Endometrium (tissue), 2 donors: ENCODE results near the gene DDX51.
"Not testable (repeated sequence)": the region's sequence is repeated elsewhere in the genome, so short reads cannot be mapped to it uniquely, and the experiment has no call there.

ENCODE experiments used
- FAIRE-seq: peaks from 2 replicates; lab custom pipeline; 2012; peaks lifted over from hg19 to GRCh38; lab: Jason Lieb, UNC
- donor health status: control.
- donor health status: control.

DDX51 gene

DNA sequence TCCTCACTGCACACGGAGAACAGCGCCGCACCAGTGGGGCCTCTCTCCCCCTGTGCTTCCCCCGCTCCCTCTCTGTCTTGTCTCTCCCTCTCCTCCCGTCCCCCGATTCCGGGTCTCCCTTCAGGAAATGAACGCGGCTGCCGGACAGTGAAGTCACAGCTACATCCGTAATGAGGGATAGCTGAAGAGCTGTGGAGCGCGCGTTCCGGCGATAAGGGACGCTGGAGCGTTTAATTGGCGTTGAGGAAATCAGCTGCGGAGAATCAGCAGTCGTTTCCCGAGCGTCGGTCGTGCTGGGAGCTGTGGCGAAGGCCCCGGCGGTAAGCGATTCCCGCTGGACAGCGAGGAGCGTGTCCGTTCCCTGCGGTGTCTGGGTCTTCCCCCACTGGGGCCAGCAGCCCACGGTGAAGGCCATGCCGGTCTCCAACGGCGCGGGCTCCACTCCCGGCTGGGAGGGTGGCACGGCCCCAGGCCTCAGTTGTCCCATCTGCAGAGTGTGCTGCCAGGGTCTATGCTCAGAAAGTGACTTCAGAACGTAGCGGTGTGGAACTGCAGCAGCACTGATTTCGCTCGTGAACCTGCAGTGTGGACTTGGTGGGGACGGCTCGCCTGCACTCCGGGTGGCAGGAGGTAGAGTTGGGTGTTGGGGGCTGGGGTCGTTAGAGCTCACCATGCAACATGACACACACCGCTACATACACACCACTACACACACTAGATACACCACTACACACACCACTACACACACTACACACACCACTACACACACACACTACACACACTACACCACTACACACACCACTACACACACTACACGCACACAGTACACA, 11.0 kb upstream of the DDX51 start:
- FAIRE-seq, result no peak

DNA sequence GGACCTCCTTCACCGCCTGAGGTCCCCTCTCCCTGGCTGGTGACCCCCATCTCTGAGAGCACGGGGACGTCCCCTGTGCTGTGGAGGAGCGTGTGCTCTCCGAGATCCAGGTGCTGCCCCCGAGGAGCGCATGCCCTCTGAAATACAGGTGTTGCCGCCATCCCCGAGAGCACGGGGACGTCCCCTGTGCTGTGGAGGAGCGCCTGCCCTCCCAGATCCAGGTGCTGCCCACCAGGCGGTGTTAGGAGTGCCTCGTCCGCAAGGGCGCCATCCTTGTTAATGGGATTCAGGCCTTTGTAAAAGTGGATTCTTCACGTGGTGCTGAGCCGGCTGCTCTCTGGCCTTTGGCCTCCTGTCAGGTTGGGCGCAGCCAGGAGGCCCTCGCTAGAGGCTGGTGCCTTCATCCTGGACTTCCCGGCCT, 10.2 kb upstream of the DDX51 start:
- FAIRE-seq, result no peak

DNA sequence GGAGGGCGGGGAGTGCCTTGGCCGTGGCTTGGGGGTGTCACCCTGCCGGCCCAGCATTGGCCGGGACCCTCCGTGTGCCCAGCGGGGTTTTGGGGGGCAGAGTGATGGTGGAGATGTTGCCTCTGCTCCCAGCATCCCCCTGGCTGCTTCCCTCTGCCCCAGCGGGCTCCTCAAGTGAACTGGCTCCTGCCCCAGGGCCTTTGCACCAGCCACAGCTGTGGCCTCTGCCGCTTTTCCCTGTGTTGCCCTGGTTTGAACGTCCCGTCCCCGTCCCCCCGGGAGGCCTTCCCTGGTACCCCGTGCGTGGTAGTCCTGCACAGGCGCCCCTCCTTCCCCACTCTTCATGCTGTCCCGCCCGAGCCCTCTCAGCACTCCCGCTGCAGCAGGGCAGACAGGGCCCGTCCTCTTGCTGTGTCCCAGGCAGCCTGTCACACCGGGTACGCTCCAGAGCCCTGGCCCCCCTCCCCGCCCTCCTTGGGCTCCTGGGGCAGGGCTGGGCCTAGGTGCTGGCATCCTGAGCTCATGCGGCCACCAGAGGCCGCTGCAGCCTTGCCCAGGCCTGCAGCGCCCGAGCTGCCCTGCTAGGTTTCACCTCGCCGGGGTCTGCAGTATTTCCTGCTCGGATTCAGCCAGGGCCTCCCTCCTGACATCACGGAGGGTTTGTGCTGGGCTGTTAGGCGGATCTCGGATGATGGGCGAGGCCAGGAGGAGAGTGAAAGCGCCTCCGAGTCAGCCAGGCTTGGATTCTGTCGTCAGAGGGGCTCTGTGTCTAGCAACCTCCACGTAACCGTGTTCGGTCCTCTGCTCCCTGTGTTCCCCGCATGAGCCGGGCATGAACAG, 9.6 kb upstream of the DDX51 start:
- FAIRE-seq, result no peak

DNA sequence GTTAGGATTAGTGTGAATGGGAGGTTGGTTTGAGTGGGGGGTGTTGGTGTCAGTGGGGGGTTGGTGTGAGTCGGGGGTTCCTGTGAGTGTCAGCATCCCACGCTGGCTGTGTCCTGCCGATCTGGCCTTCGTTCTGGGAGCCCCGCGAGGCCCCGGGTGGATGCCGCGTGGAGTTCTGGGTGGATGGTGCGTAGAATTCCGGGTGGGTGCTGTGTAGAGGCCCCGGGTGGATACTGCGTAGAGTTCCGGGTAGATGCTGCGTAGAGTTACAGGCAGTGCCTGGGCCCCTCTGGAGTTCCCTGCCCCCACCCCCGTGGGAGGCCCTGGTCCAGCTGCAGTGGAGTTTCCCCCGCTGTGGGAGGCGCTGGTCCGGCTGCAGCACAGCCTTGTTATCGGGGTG, 8.8 kb upstream of the DDX51 start:
- FAIRE-seq, result no peak

DNA sequence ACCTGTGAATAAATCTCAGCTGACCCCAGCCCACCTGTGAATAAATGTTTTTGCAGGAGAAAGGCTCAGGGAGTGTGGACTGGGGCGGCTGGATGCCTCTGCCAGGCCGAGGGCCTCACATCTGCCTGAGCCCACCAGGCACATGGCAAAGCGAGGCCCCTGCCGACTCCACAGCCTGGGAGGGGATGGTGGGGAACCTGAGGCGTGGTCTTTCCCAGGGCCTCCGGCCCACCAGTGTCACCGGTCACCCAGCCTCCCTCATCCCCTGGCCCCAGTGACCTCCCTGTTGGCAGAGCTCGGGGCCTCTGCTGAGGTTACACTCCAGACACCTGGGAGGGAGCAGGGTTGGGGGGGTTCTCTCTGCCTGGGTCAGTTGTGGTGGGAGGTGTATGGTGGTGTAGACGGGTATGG, 8.3 kb upstream of the DDX51 start:
- no peak for FAIRE-seq

DNA sequence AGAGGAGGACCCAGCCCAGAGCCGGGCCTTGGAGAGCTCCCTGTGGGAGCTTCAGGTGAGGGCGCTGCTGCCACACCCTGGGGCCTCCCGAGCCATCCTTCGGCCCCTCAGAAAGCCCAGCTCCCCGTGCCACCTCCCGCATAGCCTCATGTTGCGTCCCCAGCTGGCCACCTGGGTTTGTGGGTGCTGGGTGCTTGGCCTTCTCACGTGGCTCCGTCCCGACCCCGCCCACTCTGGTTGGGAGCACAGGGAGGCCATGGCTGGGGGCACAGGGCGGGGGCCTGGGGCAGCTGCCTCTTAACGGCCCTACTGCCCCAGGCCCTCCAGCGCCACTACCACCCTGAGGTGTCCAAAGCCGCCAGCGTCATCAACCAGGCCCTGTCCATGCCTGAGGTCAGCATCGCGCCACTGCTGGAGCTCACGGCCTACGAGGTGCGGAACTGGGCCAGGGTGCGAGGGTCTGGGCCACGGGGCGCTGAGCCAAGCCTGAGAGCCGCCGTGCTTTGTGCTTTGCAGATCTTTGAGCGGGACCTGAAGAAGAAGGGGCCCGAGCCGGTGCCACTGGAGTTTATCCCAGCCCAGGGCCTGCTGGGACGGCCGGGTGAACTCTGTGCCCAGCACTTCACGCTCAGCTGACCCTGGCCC, 7.8 kb upstream of the DDX51 start:
- FAIRE-seq, result no peak

DNA sequence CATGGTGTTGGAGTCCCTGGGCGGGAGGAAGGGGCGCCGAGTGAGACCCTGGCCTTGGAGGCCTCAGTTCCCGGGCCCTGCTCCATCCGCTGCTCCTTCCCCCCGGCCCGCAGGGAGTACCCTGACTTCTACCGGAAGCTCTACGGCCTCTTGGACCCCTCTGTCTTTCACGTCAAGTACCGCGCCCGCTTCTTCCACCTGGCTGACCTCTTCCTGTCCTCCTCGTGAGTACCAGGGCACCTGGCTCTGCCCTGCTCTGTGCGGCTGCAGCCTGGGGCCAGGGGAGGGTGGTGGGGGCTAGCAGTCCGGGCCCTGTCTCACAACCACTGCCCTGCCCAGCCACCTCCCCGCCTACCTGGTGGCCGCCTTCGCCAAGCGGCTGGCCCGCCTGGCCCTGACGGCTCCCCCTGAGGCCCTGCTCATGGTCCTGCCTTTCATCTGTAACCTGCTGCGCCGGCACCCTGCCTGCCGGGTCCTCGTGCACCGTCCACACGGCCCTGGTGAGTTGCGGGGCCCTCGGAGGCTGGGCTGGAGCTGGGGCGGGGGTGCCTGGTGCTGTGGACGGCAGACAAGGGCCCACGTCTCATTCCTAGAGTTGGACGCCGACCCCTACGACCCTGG, 7.1 kb upstream of the DDX51 start:
- FAIRE-seq, result no peak

DNA sequence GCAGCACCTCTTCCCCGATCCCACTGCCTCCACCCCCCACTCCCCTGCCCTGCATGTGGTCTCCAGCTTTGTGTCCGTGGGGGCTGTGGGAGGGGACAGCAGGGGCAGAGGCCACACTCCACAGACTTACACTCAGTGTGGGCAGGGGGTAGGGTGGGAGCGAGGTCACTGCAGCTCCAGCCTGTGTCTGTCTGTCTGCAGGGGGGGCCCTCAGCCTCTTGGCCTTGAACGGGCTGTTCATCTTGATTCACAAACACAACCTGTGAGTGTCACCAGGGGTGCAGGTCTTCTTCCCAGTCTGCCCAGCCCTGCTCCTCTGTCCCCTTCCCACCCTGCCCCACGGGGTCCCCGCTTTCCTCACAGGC, 6.6 kb upstream of the DDX51 start:
- no peak for FAIRE-seq

DNA sequence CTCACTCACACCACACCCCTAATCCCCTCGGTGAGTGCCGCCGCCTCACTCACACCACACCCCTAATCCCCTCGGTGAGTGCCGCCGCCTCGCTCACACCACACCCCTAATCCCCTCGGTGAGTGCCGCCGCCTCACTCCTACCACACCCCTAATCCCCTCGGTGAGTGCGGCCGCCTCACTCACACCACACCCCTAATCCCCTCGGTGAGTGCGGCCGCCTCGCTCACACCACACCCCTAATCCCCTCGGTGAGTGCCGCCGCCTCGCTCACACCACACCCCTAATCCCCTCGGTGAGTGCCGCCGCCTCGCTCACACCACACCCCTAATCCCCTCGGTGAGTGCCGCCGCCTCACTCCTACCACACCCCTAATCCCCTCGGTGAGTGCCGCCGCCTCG, 5.4 kb upstream of the DDX51 start:
- not testable (repeated sequence) for FAIRE-seq

DNA sequence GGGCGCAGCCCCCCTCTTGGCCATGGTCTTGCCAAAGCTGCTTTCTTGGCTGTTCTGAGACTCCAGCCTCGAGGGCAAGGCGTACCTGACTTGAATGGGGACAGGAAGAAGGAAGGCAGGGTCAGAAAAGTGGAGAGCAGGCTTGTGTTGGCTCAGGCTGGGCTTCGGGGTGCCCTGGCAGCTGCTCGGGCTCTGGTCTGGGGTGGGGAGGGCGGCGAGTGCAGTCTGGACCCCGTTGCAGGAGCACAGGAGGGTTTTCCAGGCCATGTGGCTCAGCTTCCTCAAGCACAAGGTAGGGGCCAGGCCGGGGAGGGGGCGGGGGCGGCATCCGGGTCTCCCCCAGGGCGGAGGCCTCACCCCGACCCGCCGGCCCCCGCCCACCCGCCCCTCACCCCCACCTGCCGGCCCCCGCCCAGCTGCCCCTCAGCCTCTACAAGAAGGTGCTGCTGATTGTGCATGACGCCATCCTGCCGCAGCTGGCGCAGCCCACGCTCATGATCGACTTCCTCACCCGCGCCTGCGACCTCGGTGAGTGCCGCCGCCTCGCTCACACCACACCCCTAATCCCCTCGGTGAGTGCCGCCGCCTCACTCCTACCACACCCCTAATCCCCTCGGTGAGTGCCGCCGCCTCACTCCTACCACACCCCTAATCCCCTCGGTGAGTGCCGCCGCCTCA, 4.4 kb upstream of the DDX51 start:
- no peak for FAIRE-seq

DNA sequence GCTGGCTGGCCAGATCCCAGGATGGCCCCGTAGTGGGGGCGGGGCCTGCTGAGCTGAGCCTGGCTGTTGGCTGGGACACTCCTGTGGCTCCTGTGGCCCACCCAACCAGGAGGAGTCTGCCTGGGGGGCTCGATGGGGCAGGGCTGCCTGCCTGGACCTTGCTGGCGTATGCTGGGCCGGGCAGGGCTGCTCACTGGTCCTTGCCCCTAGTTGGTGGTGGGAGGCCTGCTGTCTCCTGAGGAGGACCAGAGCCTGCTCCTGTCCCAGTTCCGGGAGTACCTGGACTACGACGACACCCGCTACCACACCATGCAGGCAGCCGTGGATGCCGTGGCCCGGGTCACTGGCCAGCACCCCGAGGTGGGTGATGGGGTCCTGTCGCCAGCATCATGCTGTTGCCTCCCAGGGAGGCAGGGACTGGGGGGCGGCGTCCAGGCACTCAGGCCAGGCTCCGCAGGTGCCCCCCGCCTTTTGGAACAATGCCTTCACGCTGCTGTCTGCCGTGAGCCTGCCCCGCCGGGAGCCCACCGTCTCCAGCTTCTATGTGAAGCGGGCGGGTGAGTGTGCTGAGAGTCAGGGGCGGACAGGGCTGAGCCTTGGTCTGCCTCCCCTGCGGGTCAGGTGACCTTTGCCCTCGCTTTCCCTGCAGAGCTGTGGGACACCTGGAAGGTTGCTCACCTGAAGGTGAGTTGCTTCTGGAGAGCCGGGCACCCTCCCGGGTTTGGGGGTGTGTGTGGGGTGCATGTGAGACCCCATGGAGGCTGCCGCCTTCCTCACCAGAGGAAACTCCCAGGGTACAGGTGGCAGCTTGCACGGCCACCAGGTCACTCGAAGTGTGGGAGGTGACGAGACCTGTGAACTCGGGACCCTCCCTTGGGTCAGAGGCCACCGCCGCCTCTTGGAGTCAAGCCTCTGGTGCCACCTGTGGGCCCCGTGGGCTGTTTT, 3.6 kb upstream of the DDX51 start:
- no peak for FAIRE-seq

DNA sequence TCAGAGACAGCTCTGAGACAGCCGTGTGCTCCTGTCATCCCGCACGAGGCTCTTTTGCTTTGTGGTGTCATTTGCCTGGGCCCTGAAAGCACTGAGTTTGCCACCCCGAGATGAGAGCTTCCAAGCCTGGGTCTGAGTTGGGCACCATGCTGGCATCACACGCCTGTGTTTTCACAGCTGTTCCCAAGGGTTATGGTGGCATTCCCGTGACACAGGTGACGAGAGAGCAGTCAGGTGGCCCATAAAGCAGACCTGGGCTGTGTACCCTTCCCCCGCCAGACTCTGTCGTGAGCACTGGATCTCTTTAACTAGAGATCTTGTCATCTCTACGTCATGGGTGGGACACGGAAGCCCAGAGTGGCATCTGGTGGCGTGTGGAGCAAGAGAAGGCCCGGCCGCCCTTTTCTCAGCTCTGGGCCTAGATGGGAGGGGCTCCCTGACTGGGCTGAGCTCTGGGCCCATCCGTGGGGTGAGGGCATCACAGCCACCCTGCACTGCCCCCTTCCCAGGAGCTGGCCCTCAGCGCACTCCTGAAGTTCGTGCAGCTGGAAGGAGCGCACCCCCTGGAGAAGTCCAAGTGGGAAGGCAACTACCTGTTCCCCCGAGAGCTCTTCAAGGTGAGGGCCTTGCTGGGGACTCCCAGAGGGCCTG, 2.8 kb upstream of the DDX51 start:
- no peak for FAIRE-seq

DNA sequence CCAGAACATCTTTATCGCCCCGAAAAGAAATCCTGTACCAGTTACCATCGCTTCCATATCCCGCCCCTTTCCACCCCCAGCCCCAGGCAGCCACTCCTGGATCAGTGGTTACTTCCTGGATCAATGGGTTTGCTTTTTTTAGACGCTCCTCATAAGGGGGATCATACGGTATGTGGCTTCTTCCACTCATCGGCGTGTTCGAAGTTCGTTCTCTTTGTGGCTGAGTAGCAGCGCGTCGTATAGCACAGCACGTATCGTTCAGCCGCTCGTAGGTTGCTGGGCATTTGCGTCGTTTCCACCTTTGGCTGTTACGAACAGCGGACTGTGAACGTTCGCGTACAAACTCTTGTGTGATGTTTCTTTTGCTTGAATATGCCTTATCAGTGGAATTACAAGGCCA, 2.0 kb upstream of the DDX51 start:
- FAIRE-seq, result no peak

DNA sequence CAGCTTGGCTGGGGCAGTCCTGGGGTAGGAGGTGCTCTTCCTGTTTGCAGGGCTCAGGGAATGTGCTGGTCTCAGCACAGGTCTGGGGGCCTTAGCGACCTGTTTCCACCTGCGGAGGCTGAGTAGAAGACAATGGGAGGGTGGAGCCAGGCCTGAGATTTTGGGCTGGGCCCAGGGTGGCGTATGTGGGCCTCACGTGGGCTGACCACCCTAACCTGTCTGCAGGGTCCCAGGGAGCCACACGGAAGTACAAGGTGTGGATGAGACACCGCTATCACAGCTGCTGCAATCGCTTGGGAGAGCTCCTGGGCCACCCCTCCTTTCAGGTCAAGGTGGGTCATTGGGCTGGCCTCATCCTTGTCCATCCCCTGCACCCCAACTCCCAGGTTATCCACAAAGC, 1.2 kb upstream of the DDX51 start:
- no peak for FAIRE-seq

DNA sequence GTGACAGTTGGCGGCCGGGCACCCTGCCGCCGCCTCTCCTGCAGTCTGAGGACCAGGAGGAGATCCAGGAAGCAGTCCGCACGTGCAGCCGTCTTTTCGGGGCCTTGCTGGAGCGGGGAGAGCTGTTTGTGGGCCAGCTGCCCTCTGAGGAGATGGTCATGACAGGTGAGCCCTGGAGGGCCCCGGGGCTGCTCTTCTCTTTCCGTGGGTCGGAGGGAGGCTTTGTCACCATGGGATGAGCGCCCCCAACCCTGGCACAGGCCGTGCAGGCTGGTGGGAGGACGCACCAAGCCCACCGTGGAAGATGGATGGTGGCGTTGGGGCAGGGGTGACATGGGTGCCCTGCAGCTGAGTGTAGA, 670 bp upstream of the DDX51 start:
- no peak for FAIRE-seq

DNA sequence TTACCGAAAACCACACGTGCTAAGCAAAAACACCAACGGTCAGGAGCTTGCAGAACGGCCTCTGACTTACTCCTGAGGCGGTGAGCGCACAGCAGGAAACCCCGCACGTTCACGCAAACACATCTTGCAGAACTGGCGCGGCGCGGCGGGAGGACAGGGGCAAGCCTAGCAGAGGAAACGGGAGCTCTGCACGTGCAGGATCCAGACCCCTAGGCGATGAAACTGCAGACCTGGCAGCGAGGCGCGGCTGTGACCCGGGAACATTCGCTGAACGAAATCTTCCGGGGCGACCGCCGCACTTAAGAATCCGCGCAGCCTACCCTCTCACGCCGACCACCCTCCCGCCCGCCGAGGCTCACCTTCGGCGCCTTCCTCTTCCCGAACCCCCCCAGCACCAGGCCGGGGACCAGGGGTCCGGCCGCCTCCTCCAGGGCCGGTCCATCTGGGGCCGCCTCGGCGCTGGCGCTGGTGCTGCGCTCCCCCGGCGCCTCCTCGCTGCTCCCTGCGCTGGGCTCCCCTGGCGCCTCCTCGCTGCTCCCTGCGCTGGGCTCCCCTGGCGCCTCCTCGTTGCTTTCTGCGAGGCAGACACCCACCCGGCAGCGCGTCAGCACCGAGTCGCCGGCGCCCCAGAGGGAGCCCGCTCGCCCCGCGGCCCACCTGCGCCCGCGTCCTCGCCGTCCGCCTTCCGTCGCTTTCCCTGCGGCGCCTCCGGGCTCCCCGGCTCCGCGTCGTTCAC, 615 bp downstream of the DDX51 start:
- FAIRE-seq, result no peak

DNA sequence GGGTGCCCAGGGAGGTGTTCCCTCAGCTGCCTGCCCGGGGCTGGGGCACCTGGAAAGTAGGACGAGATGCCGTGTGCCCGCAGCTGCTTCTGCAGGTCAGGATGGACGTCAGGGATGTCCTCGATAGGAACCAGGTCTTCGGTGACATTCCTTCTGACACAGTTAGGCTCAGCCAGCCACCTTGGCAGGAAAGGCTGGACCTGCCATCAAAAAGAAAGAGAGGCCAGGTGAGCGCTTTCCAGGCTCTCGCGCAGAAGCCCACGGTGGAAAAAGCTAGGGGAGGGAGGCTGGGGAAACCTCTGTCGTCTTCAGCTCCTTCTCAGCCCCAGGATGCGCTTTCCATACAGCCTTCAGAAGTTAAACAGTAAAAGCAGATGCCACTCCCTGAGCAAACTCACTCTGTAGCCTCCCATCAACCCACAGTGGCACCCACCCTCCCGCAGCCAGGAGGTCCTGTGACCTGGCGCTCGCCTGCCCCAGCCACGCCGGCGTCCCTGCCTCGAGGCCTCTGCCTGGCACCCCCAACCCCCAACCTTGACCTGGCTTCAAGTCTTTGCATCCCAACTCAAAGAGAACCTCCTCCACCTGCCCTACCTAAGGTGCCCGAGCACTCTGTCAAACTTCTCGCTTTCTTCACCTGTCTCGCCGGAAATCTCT, 1.3 kb downstream of the DDX51 start:
- no peak for FAIRE-seq

DNA sequence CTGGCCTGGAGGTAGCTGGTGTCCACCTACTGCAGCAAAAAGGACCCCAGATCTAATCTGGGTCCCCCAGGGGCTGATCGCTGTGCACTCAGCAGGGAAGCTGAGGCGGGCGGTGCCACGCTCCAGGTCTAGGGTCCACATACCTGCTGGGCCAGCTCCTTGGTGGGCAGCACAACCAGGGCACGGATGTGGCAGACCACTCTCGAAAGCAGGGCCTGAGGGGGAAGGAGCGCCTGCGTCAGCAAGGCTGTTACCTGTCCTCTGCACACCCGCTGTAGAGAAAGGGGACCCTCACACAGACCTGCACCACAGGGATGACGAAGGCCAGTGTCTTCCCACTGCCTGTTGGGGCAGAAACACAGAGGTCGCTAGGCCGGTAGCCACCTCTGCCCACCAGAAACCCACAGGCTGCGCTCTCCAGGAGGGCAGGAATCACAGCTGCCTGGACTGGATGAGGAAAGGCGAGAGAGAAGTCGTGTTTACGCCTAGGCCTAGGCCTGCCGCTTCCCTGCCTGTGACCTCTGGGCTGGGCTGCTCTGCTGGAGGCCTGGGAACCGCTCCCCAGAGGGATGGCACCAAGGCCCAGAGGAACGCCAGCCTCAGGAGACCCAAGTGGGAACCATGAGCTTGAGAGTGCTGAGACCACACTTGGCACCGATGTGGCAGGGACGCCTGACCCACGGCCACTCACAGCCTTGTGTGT, 2.0 kb downstream of the DDX51 start:
- FAIRE-seq, result no peak
